CD14-positive monocyte (primary cell): ENCODE data around the gene PIK3R1. TPM values are rescaled to one million over a fixed set of nuclear protein-coding genes. Genes with fewer than 3 reads are reported as not detected.

Source experiments
- DNase-seq, 3 donors: peaks; one replicate each; pipeline ENCODE4 v3.0.0-alpha.2; 2011 to 2022
- H2AFZ ChIP-seq: 2 replicates; pipeline ENCODE4 v1.6.0; 2012; ENCODE audit warnings: mild to moderate bottlenecking, low read depth, low read length, inconsistent platforms; ENCODE audit not compliant: insufficient read depth, poor library complexity, severe bottlenecking
- H3K27ac ChIP-seq, 2 donors: 1 replicate in 1 of 2; 2 replicates in 1 of 2; pipeline ENCODE4 v1.5.1; 2012 to 2013; ENCODE audit warnings: low read length in 2 of 2, control low read depth in 1 of 2, inconsistent platforms in 1 of 2, low read depth in 1 of 2, mild to moderate bottlenecking in 1 of 2
- H3K27me3 ChIP-seq, 2 donors: one replicate each; pipeline versions ENCODE4 v1.6.0 to v1.6.1; 2011 to 2013; ENCODE audit warnings: low read length in 2 of 2; ENCODE audit not compliant: control insufficient read depth in 2 of 2, insufficient read depth in 2 of 2
- H3K36me3 ChIP-seq, 2 donors: replicated peaks in 1 of 2; 1 replicate in 1 of 2; 2 replicates in 1 of 2; pipeline versions ENCODE4 v1.5.1 to v1.6.1; 2012 to 2013; ENCODE audit warnings: low read length in 2 of 2, control low read depth in 1 of 2, inconsistent platforms in 1 of 2, mild to moderate bottlenecking in 1 of 2; ENCODE audit not compliant: insufficient read depth in 2 of 2, control insufficient read depth in 1 of 2
- H3K4me1 ChIP-seq, 2 donors: 1 replicate in 1 of 2; 2 replicates in 1 of 2; pipeline versions ENCODE4 v1.5.1 to v1.6.1; 2012 to 2013; ENCODE audit warnings: low read length in 2 of 2, control low read depth in 1 of 2, inconsistent platforms in 1 of 2, mild to moderate bottlenecking in 1 of 2, moderate library complexity in 1 of 2; ENCODE audit not compliant: insufficient read depth in 2 of 2, control insufficient read depth in 1 of 2
- H3K4me2 ChIP-seq: replicated peaks from 2 replicates; pipeline ENCODE3; 2012; ENCODE audit warnings: low read length, moderate library complexity, mild to moderate bottlenecking; ENCODE audit not compliant: poor library complexity, severe bottlenecking; ENCODE audit errors: extremely low read depth
- H3K4me3 ChIP-seq, 3 experiments: fragments of 200-600 bp in 1 of 3; sonication (generic) in 1 of 3; replicated peaks in 1 of 3; 1 replicate in 2 of 3; 2 replicates in 1 of 3; pipeline ENCODE4 v1.5.1; 2011 to 2013; ENCODE audit warnings: low read length in 3 of 3, mild to moderate bottlenecking in 3 of 3, control low read depth in 2 of 3, low read depth in 2 of 3, inconsistent platforms in 1 of 3, moderate library complexity in 1 of 3
- H3K79me2 ChIP-seq: 2 replicates; pipeline ENCODE4 v1.6.0; 2012; ENCODE audit warnings: mild to moderate bottlenecking, control low read depth, inconsistent platforms, low read length, moderate library complexity; ENCODE audit not compliant: insufficient read depth
- H3K9ac ChIP-seq: 2 replicates; pipeline ENCODE4 v1.6.0; 2017; ENCODE audit warnings: low read length, mild to moderate bottlenecking; ENCODE audit not compliant: insufficient read depth, poor library complexity, severe bottlenecking
- H3K9me3 ChIP-seq, 2 donors: replicated peaks in 1 of 2; 1 replicate in 1 of 2; 2 replicates in 1 of 2; pipeline versions ENCODE4 v1.5.1 to v1.6.1; 2012 to 2013; ENCODE audit warnings: low read length in 2 of 2, control low read depth in 1 of 2; ENCODE audit not compliant: control insufficient read depth in 1 of 2, insufficient read depth in 1 of 2
- H4K20me1 ChIP-seq: 2 replicates; pipeline ENCODE4 v1.6.0; 2012; ENCODE audit warnings: mild to moderate bottlenecking, low read length, control low read depth, moderate library complexity; ENCODE audit not compliant: insufficient read depth
- H3K27ac Mint-ChIP-seq, 7 donors: one replicate each; pipeline ENCODE4 v1.8.0; 2020; ENCODE audit warnings: mild to moderate bottlenecking in 7 of 7, mixed read lengths in 7 of 7, moderate library complexity in 6 of 7, inconsistent platforms in 2 of 7
- H3K27me3 Mint-ChIP-seq, 3 donors: one replicate each; pipeline ENCODE4 v1.8.0; 2021 to 2022; ENCODE audit warnings: low read depth in 3 of 3, mild to moderate bottlenecking in 3 of 3, mixed read lengths in 3 of 3, moderate library complexity in 3 of 3, inconsistent platforms in 1 of 3
- H3K36me3 Mint-ChIP-seq, 2 donors: one replicate each; pipeline ENCODE4 v1.8.0; 2020; ENCODE audit warnings: mixed read lengths in 2 of 2, inconsistent platforms in 1 of 2, mild to moderate bottlenecking in 1 of 2
- H3K4me1 Mint-ChIP-seq: one replicate; pipeline ENCODE4 v1.8.0; 2020; ENCODE audit warnings: mild to moderate bottlenecking, mixed read lengths
- H3K4me3 Mint-ChIP-seq, 2 donors: one replicate each; pipeline ENCODE4 v1.8.0; 2020; ENCODE audit warnings: mild to moderate bottlenecking in 2 of 2, mixed read lengths in 2 of 2, moderate library complexity in 1 of 2
- H3K9me3 Mint-ChIP-seq, 7 donors: one replicate each; pipeline ENCODE4 v1.8.0; 2020 to 2022; ENCODE audit warnings: mixed read lengths in 7 of 7, mild to moderate bottlenecking in 6 of 7, moderate library complexity in 6 of 7, inconsistent platforms in 2 of 7
- CTCF ChIP-seq: fragments of 200-600 bp; IDR thresholded peaks from one replicate; pipeline ENCODE4 v1.8.0; 2022; ENCODE audit warnings: antibody characterized with exemption, mild to moderate bottlenecking
- WGBS: methylation state at CpG from one replicate; pipeline ENCODE4 v1.1.5; 2013; ENCODE audit warnings: missing lambda C conversion rate; ENCODE audit not compliant: insufficient coverage; 5-methylcytosine and 5-hydroxymethylcytosine counted together
- intact Hi-C, 2 donors: fragments of 100-400 bp; cut with micrococcal nuclease; formaldehyde crosslinking; loops; one replicate each; pipeline versions ENCODE4 v1.15.0 to v1.15.1; 2023
- polyA plus RNA-seq, 3 donors: library from polyadenylated mRNA; depleted of rRNA in 1 of 3; unstranded in 2 of 3; stranded (reverse) in 1 of 3; fragments of 300-500 nt in 2 of 3; fragments of >200 nt in 1 of 3; fragmentation: Illumina TruSeq in 2 of 3; gene quantifications; 1 replicate in 2 of 3; 2 replicates in 1 of 3; pipeline ENCODE4 v1.2.3, GENCODE V29; 2012 to 2021

PIK3R1 gene
- polyA plus RNA-seq, 3 donors, result 9.5 to 25.5 (median 10.5) TPM

GRCh38 chr5:68325065-68325580 lies 109.6 kb downstream of the PIK3R1 start:
- intact Hi-C loops, result no loop called here
- H4K20me1 ChIP-seq, result no peaks in the 10 kb centered on the region
- no peak for TF ChIP-seq CTCF
- no peak overlapping the region for H3K4me3 Mint-ChIP-seq
- no peaks in the 10 kb centered on the region for H3K27me3 ChIP-seq
- H2AFZ ChIP-seq, result no peak overlapping the region
- H3K27ac ChIP-seq, result peak overlapping the region in 1 of 2 donors; percentile 57
- no peaks in the 10 kb centered on the region for H3K36me3 Mint-ChIP-seq
- DNase-seq, result peak in 2 of 3 donors; percentile 41 to 57
- H3K4me3 ChIP-seq, result no peak overlapping the region
- H3K4me2 ChIP-seq, result no peak overlapping the region
- peaks cover under 1 to 11% (median 5%) of the 10 kb centered on the region in 3 donors for H3K27me3 Mint-ChIP-seq
- no CpG with 5 or more reads among the region's 1 CpG for WGBS
- H3K4me1 Mint-ChIP-seq, result peaks cover 9% of the 10 kb centered on the region
- H3K4me1 ChIP-seq, result peaks cover 11 to 12% of the 10 kb centered on the region in 2 donors
- H3K9me3 Mint-ChIP-seq, result peaks cover 7 to 17% (median 8%) of the 10 kb centered on the region in 7 donors
- no peaks in the 10 kb centered on the region for H3K79me2 ChIP-seq
- no peak overlapping the region for H3K9ac ChIP-seq
- peaks cover 0 to 14% of the 10 kb centered on the region in 2 donors for H3K9me3 ChIP-seq
- H3K36me3 ChIP-seq, result no peaks in the 10 kb centered on the region
- H3K27ac Mint-ChIP-seq, result peak overlapping the region; percentile 16 to 91 (median 84)

GRCh38 chr5:68329554-68330255 lies 114.1 kb downstream of the PIK3R1 start:
- peak overlapping the region; percentile 23 for H3K9ac ChIP-seq
- intact Hi-C loops, result loop anchor here in 1 of 2 donors (2.0 kb wide), 1 partner anchor 105 kb away; no protein-coding TSS in a partner anchor
- H3K9me3 ChIP-seq, result peaks cover 0 to 9% of the 10 kb centered on the region in 2 donors
- Mint-ChIP-seq H3K27me3 (peaks cover 0 to 6% (median 5%) of the 10 kb centered on the region in 3 donors), H3K9me3 (peaks cover 6 to 10% (median 8%) of the 10 kb centered on the region in 7 donors), H3K4me1 (peaks cover 42% of the 10 kb centered on the region), H3K36me3 (no peaks in the 10 kb centered on the region), H3K27ac (peak overlapping the region; percentile 85 to 99 (median 97)), H3K4me3 (no peak overlapping the region)
- peak; percentile 82 to 94 (median 92) for DNase-seq
- peaks cover 40 to 46% of the 10 kb centered on the region in 2 donors for H3K4me1 ChIP-seq
- H3K27ac ChIP-seq, result peak overlapping the region; percentile 3 to 99
- no peaks in the 10 kb centered on the region for H3K36me3 ChIP-seq
- H3K79me2 ChIP-seq, result no peaks in the 10 kb centered on the region
- no peak overlapping the region for H3K4me3 ChIP-seq
- H2AFZ ChIP-seq, result no peak overlapping the region
- no peak for TF ChIP-seq CTCF
- H4K20me1 ChIP-seq, result no peaks in the 10 kb centered on the region
- no peaks in the 10 kb centered on the region for H3K27me3 ChIP-seq
- peak overlapping the region; percentile 3 for H3K4me2 ChIP-seq
- WGBS, result 0% methylated on average over 1 of the region's 6 CpGs
